ENCODE data around the gene PRPF18. TPM values are rescaled to one million over a fixed set of nuclear protein-coding genes. Genes with fewer than 3 reads are reported as not detected.

PRPF18 gene
- total RNA-seq, 1 experiment from 2014 or later = 21.3 TPM

GRCh38 chr10:13629116-13629515, 42.4 kb downstream of the PRPF18 start:
- Mint-ChIP-seq H3K9me3 (ENCODE audit: low read depth, unreplicated experiment) (no peaks in the 10 kb centered on the region), H3K36me3 (ENCODE audit: insufficient read depth, unreplicated experiment) (no peaks in the 10 kb centered on the region), H3K4me1 (ENCODE audit: low read depth, unreplicated experiment) (peaks cover 8% of the 10 kb centered on the region), H3K4me3 (ENCODE audit: low read depth, unreplicated experiment) (no peak overlapping the region), H3K27ac (ENCODE audit: unreplicated experiment) (no peak overlapping the region), H3K27me3 (ENCODE audit: unreplicated experiment) (no peaks in the 10 kb centered on the region)
- TF ChIP-seq CTCF (IDR thresholded peaks at IDR 0.05; ENCODE audit: unreplicated experiment) = no peak
- intact Hi-C loops (cut with micrococcal nuclease; ENCODE audit: unreplicated experiment) = no loop called here
- DNase-seq = no peak
- CTCF ChIA-PET = no interaction called here
- no TSS peak for BruUV-seq (replicated peaks)

- intact Hi-C loops (cut with micrococcal nuclease; ENCODE audit: unreplicated experiment) = no loop called here
- peaks cover 8% of the 10 kb centered on the region for H3K4me1 Mint-ChIP-seq (ENCODE audit: low read depth, unreplicated experiment)
- CTCF ChIA-PET = no interaction called here
- no peaks in the 10 kb centered on the region for H3K9me3 Mint-ChIP-seq (ENCODE audit: low read depth, unreplicated experiment)
- H3K4me3 Mint-ChIP-seq (ENCODE audit: low read depth, unreplicated experiment) = no peak overlapping the region
- H3K36me3 Mint-ChIP-seq (ENCODE audit: insufficient read depth, unreplicated experiment) = no peaks in the 10 kb centered on the region
- BruUV-seq (replicated peaks) = no TSS peak
- no peak for DNase-seq
- H3K27me3 Mint-ChIP-seq (ENCODE audit: unreplicated experiment) = no peaks in the 10 kb centered on the region
- H3K27ac Mint-ChIP-seq (ENCODE audit: unreplicated experiment) = no peak overlapping the region
- TF ChIP-seq CTCF (IDR thresholded peaks at IDR 0.05; ENCODE audit: unreplicated experiment) = no peak
Measured at GRCh38 chr10:13630231-13630630, 43.5 kb downstream of the PRPF18 start.

GRCh38 chr10:13631594-13631993, 44.8 kb downstream of the PRPF18 start:
- no peaks in the 10 kb centered on the region for H3K9me3 Mint-ChIP-seq (ENCODE audit: low read depth, unreplicated experiment)
- no peak overlapping the region for H3K27ac Mint-ChIP-seq (ENCODE audit: unreplicated experiment)
- H3K4me3 Mint-ChIP-seq (ENCODE audit: low read depth, unreplicated experiment) = no peak overlapping the region
- H3K4me1 Mint-ChIP-seq (ENCODE audit: low read depth, unreplicated experiment) = peaks cover 8% of the 10 kb centered on the region
- CTCF ChIA-PET = no interaction called here
- no peaks in the 10 kb centered on the region for H3K27me3 Mint-ChIP-seq (ENCODE audit: unreplicated experiment)
- intact Hi-C loops (cut with micrococcal nuclease; ENCODE audit: unreplicated experiment) = no loop called here
- no peak for TF ChIP-seq CTCF (IDR thresholded peaks at IDR 0.05; ENCODE audit: unreplicated experiment)
- H3K36me3 Mint-ChIP-seq (ENCODE audit: insufficient read depth, unreplicated experiment) = no peaks in the 10 kb centered on the region
- no peak for DNase-seq
- BruUV-seq (replicated peaks) = no TSS peak

- no peaks in the 10 kb centered on the region for H3K36me3 Mint-ChIP-seq (ENCODE audit: insufficient read depth, unreplicated experiment)
- H3K9me3 Mint-ChIP-seq (ENCODE audit: low read depth, unreplicated experiment) = no peaks in the 10 kb centered on the region
- no peak for TF ChIP-seq CTCF (IDR thresholded peaks at IDR 0.05; ENCODE audit: unreplicated experiment)
Measured at GRCh38 chr10:13632440-13632839, 45.7 kb downstream of the PRPF18 start.

More at GRCh38 chr10:13632440-13632839, 45.7 kb downstream of the PRPF18 start:
- no peak overlapping the region for H3K4me3 Mint-ChIP-seq (ENCODE audit: low read depth, unreplicated experiment)
- H3K27me3 Mint-ChIP-seq (ENCODE audit: unreplicated experiment) = no peaks in the 10 kb centered on the region
- DNase-seq = no peak
- no peak overlapping the region for H3K27ac Mint-ChIP-seq (ENCODE audit: unreplicated experiment)
- BruUV-seq (replicated peaks) = no TSS peak
- intact Hi-C loops (cut with micrococcal nuclease; ENCODE audit: unreplicated experiment) = no loop called here
- H3K4me1 Mint-ChIP-seq (ENCODE audit: low read depth, unreplicated experiment) = peaks cover 8% of the 10 kb centered on the region
- CTCF ChIA-PET = no interaction called here

All from Calu3 (cell line).